ENCODE data around the gene NBL1.

The NBL1 gene

DNA sequence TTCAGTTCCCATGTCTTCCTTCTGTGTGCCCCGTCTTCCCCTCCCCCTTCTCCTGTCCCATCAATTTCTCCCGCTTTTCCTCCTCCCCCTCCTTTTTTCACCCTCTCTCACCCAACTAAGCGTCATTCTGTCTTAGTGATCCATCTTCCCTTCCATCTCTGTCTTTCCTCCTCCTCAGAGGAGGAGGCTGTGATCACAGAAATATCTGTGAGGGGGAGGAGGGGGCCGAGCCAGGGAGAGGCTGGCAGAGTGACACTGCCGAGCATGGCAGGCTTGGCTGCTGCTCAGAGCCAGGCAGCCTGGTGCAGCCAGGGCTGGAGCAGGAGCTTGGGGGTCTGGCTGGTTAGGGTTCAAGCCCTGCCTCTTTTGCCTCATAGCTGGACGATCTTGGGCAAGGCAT lies 28.1 kb downstream of the NBL1 start:
- FAIRE-seq = no peak

DNA sequence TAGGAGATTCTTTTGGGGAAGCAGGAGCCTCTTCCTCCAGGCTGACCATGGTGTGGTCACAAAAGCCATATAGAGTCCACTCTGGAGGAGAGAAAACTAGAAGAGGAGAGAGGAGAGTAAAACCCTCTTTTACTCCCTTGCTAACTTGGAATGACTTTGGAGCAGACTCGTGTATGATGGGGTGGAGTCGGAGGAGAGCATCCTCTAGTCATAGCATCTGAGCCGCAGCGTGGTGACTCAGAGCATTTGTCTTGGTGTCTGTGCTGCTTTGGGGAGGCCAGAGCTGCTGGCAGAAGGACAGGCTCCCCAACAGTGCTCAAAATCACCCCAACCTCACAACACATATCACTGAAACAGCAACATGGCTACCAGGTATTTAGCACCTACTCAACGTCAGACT lies 31.7 kb downstream of the NBL1 start:
- no peak for FAIRE-seq

DNA sequence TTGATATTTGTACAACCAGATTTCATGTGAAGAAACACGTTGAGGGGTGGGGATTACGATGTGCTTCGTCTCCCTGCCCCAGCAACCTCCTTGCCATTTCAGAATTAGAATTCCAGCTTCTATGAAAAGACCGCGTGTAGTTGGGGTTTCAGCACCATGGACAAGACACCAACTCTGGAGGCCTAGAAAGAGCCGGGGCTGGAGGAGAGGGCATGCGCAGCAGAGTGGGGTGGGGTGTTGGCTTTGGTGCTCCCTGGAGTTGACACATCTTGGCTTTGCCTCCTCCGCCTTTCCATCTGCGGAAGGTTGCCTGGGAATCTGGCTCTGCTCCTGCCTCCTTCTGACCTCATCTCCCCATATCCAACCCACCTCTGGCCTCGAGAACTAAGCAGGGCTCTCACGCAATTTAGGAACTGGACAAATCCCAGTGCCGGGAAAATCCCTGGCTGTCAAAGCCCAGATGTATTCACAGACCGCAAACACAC lies 32.4 kb downstream of the NBL1 start:
- FAIRE-seq = no peak

- no peak for FAIRE-seq
Observed at GRCh38 chr1:19678493-19678892, 34.4 kb downstream of the NBL1 start.

DNA sequence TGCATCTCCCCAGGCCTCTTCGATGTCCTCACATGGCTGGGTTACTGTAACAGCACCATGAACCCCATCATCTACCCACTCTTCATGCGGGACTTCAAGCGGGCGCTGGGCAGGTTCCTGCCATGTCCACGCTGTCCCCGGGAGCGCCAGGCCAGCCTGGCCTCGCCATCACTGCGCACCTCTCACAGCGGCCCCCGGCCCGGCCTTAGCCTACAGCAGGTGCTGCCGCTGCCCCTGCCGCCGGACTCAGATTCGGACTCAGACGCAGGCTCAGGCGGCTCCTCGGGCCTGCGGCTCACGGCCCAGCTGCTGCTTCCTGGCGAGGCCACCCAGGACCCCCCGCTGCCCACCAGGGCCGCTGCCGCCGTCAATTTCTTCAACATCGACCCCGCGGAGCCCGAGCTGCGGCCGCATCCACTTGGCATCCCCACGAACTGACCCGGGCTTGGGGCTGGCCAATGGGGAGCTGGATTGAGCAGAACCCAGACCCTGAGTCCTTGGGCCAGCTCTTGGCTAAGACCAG lies 34.9 kb downstream of the NBL1 start:
- FAIRE-seq = no peak

- FAIRE-seq = no peak
Observed at GRCh38 chr1:19679691-19680090, 35.6 kb downstream of the NBL1 start.

GRCh38 chr1:19680644-19681043 lies 36.5 kb downstream of the NBL1 start:
- FAIRE-seq = no peak

DNA sequence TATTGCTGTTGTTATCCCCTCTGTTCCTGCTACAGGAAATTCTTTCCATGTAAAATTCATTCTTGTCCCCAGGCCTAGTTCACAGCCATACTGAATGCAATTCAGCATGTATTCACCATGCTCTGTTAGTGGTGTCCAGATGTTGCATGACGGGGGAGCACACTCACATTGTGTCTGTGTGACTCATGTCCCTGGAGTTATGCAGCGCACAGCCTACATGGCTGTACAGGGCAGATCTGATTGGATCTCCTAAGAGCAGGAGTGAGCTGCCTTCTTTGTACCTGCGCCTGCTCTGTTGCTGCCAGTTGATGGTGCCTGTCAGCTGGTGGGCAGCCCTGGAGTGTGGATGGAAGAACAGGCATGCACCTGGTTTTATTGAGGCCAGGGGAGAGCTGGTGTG lies 38.1 kb downstream of the NBL1 start:
- FAIRE-seq = no peak

DNA sequence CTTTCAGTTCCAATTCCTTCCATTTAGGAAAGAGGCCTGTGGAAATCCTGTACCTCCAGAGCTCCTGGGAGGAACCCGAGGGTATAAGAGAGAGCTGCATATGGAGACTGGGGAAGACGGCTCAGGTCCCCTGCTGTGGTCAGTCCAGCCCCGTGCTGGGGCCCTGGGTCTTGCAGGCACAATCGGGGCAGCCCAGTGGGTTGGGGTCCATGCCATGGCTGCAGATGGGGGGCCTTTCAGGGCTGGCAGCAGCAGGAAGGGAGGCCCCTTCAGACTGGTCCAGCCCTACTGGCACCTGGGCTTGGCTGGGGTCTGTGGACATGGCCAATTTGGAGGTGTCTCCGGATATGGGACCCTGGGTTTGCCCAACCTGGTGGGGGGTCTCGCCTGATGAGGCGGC lies 38.8 kb downstream of the NBL1 start:
- FAIRE-seq = no peak

DNA sequence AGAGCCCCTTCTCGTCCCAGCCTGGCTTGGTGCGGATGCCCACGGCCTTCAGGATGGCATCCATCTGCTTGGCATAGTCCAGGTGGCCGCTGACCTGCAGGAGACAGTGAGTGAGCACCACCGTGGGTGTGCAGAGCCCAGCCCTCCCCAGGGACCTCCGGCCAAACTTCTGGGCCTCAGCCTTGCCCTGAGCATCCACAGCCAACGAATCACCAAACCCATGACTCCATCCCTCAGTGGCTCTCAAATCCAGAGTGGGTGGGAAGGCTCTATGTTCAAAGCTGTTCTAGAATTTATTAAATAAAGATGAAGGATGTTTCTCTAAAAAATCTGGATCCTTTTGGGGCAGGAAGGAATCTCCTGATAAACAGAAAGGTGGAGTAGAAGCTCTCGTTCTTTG lies 39.2 kb downstream of the NBL1 start:
- FAIRE-seq = no peak

GRCh38 chr1:19684677-19685076 lies 40.6 kb downstream of the NBL1 start:
- no peak for FAIRE-seq

GRCh38 chr1:19685994-19686393 lies 41.9 kb downstream of the NBL1 start:
- no peak for FAIRE-seq

DNA sequence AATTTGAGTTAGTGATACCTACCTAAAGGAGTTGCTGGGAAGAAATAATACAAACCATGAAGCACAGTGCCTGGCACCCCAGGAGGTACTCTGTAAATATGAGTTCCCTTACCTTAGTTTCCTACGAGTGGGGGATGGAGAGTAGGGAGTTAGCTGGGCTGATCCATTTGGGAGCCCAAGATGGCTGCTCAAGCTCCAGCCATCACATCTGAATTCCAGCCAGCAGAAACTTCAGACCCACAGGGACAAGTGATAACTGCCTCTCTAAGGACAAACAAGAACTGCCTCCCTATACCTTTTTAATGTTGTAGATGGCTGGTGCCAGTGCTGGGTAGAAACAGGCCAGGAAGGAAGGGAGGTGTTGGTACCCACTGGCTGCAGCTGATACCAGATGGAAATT lies 43.3 kb downstream of the NBL1 start:
- no peak for FAIRE-seq

- FAIRE-seq = no peak
Observed at GRCh38 chr1:19688041-19688842, 44.1 kb downstream of the NBL1 start.

DNA sequence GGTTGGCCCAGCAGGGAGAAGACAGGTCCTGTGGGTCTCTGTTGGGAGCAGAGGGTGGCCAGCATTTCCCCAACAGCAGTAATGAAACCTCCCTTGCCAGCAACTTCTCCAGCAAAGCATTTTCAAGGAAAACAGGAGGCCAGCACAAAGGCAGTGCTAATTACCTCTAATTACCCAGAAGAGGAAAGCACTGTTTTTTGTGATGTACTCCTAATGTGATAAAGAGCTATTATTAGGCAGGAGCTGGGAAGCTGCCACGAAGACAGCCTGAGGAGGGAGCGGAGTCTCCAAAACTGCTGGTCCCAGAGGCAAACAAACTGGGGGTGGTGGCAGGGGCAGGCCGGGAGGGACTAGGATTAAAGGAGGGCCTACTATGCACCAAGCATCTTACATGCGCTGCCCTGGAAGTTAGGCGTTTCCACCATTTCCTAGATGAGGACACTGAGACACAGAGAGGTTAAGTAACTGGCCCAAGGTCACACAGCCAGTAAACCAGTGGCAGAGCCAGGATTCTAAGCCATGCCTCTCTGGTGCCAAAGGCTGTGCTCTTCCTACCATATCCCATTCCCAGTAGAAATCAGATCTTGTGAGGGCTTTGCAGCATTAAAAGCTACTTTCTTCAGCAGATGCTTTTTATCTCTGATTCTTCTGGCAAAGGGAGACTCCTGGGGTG lies 45.1 kb downstream of the NBL1 start:
- FAIRE-seq = no peak

DNA sequence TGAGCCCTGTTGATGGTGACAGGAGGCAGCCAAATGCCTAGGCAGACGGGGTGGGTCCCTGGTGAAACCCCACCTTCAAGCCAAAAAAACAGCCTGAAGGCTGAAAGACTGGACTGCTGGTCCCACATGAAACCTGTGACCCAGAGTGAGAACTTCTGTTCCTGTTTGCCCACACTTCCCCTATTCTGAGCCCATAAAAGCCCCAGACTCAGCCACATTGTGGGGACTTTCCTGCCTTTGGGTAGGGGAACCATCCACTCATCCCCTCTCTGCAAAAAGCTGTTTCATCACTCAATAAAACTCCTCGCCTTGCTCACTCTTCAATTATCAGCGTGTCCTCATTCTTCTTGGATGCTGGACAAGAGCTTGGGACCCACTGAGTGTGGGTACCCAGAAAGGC lies 45.7 kb downstream of the NBL1 start:
- no peak for FAIRE-seq

DNA sequence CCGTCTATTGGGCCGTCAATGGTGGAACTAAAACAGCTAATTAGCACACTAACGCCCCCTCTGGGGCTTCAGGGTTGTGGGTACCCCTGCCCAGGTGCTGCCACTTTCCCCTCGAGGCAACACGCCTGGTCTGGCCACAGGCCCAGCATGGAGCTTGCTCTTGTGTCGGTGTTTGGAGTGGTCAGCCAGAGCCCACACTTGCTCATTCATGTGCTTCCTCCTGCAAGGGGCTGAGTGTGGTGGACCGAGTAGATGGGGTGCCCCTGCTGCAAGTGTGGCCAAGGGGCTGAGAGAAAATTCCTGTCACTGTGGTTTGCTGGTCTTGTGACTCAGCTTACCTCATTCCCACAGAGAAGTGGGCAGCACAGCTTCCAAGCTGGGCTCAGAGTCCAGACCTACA lies 46.2 kb downstream of the NBL1 start:
- no peak for FAIRE-seq

GRCh38 chr1:19694298-19694697 lies 50.2 kb downstream of the NBL1 start:
- no peak for FAIRE-seq

- no peak for FAIRE-seq
Observed at GRCh38 chr1:19695772-19696171, 51.7 kb downstream of the NBL1 start.

DNA sequence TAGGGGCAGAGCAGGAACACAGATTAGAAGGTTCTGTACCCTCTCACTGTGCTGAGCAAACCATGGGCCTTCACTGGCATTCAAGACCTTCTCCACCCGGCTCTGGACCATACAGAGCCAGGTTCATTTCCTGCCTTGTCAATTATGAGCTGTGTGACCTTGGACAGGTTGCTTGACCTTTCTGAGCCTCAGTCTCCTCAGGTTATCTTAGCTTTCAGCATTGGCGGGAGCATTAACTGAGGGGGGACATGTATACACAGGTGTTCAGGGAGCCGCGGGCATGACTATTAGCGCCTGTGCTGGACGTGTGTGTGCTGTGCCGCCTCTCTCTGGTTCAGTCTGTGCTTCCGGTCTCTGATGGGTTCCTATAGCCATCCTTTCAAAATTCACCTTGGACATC lies 52.7 kb downstream of the NBL1 start:
- FAIRE-seq = no peak

- FAIRE-seq = no peak
Observed at GRCh38 chr1:19698181-19698580, 54.1 kb downstream of the NBL1 start.

DNA sequence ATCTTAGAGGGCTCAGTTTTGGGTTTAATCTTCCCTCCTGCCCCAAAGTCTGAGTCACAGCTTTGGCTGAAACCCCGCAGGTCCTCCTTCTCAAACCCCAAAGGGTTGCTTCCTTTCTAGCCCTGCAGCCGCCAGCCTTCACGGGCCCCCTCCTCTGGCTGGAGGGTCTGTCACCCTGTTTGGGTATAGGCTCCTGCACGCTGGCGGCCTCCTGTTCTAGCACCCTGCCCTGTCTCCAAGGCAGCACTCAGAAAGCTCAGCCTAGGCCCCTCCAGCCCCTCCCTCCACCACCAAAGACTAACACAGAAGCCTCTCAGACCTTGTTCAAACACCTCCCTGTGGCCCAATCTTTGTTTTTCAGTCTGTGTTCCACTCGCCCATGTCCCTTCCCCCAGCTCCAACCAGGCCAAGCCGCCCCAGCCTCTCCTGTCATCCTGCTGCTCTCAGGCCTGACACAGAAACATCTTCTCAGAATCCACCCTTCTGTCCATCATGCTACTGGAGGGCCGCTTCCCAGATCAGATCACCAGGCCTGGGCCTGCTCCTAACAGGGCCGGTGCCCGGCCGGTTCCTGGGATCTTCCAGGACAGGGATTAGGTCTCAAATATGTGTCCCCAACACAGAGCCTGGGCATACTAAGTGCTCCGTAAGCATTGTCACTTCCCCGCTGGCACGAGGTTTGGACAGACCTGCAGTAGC lies 56.1 kb downstream of the NBL1 start:
- no peak for FAIRE-seq

DNA sequence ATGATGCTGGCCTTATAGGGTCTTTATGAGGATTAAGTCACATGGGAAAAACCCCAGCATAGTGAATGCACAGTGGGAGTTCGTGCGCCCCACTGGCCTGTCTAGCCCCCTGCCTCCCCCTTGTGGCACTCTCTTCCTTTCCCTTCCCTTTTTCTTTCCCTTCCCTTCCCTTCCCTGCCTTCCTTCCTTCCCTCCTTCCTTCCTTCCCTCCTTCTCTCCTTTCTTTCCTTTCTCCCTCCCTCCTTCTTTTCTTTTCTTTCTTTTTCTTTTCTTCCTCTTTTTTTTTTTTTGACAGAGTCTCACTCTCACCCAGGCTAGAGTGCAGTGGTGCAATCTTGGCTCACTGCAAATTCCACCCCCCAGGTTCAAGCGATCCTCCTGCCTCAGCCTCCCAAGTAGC lies 59.2 kb downstream of the NBL1 start:
- FAIRE-seq = no peak
